ENCODE results near the gene RAB4A. TPM values are rescaled to one million over a fixed set of nuclear protein-coding genes. Genes with fewer than 3 reads are reported as not detected.

Gene RAB4A
- total and polyA plus RNA-seq, 10 of the 15 experiments (the other 5 are each of a cell fraction or from before 2014, with no cell fraction given), result 4.0 to 35.8 (median 17.7) TPM

- ChIA-PET SMC1A (ENCODE audit: uncharacterized antibody, unreplicated experiment) (interaction anchor here (1.8 kb wide), 1 partner anchor 98 kb away, joined by 4 read pairs; no protein-coding TSS in a partner anchor), POLR2A (interaction anchor here (1.8 kb wide), 1 partner anchor 137 kb away, joined by 4 read pairs; no protein-coding TSS in a partner anchor), CTCF (no interaction called here), RAD21 (ENCODE audit: unreplicated experiment) (interaction anchor here (1.5 kb wide), 1 partner anchor 166 kb away, joined by 3 read pairs; the partner anchor contains the start of gene NUP133)
- peaks cover 6% of the 10 kb centered on the region for H3K4me1 ChIP-seq (ENCODE audit: control insufficient read depth, insufficient read depth, low read length)
- H3K4me3 ChIP-seq, result peak within 1 kb of the TSS; percentile 65
- peak within 1 kb of the TSS; percentile 70 for H3K9ac ChIP-seq (ENCODE audit: control insufficient read depth, insufficient read depth, low read length)
- H3K27ac ChIP-seq (ENCODE audit: control insufficient read depth, insufficient read depth), result no peak within 1 kb of the TSS
- H4K20me1 ChIP-seq (ENCODE audit: control insufficient read depth, insufficient read depth), result no peaks in the 10 kb centered on the region
- peak within 1 kb of the TSS; percentile 87 for H2AFZ ChIP-seq (ENCODE audit: control insufficient read depth, low read depth, low read length)
- no TSS peak for BruUV-seq (replicated peaks)
- H3K36me3 ChIP-seq (ENCODE audit: control insufficient read depth in 2 of 2, insufficient read depth in 2 of 2, low read length in 1 of 2), result no peaks in the 10 kb centered on the region
- H3K27me3 ChIP-seq (replicated peaks in 1 of 2; ENCODE audit: control insufficient read depth in 2 of 2, insufficient read depth in 2 of 2, low read length in 1 of 2), result peaks cover 0 to 2% of the 10 kb centered on the region in 2 experiments; a peak in 2 of 4 replicates
- no peak for FAIRE-seq
- peaks cover 9% of the 10 kb centered on the region for H3K79me2 ChIP-seq (ENCODE audit: control insufficient read depth, insufficient read depth, low read length)
- H3K9me3 ChIP-seq (replicated peaks; ENCODE audit: control insufficient read depth, insufficient read depth, low read length), result no peaks in the 10 kb centered on the region; the same call in 1 of the 3 replicates
- 1% methylated on average over 67 of the region's 83 CpGs for WGBS (ENCODE audit: insufficient coverage, insufficient replicate concordance, low lambda C conversion rate, missing lambda C conversion rate)
- intact Hi-C loops (cut with micrococcal nuclease; ENCODE audit: unreplicated experiment), result loop anchor here (2.0 kb wide), 1 partner anchor 138 kb away; no protein-coding TSS in a partner anchor
- H3K4me2 ChIP-seq (ENCODE audit: control insufficient read depth, insufficient read depth), result peak within 1 kb of the TSS; percentile 93
- peak; percentile 67 for ATAC-seq
- DNase-seq (ENCODE audit: low read depth, low spot score), result no peak
- in situ Hi-C loops (cut with MboI), result no loop called here
- 0 out of 2 replicates have a peak, but pooled peaks have one; percentile 8 for TF ChIP-seq MXI1 (IDR thresholded peaks at IDR 0.05; ENCODE audit: low read depth, low read length)
- TF ChIP-seq NR2C1 (IDR thresholded peaks at IDR 0.05), result no peak
- 0 out of 2 replicates have a peak, but pooled peaks have one; percentile 10 for TF ChIP-seq RUNX3 (IDR thresholded peaks at IDR 0.05; ENCODE audit: low read length)
- TF ChIP-seq GABPA (IDR thresholded peaks at IDR 0.05; ENCODE audit: low read depth), result no peak
- no peak for TF ChIP-seq SRF (IDR thresholded peaks at IDR 0.05; ENCODE audit: low read depth in 2 of 2, low read length in 2 of 2)
- peak; percentile 84; the same call in 1 of the 2 replicates for TF ChIP-seq BACH1 (IDR thresholded peaks at IDR 0.05; ENCODE audit: borderline replicate concordance)
- TF ChIP-seq ELK1 (IDR thresholded peaks at IDR 0.05; ENCODE audit: low read depth, low read length), result no peak
- peak; percentile 55; the same call in 1 of the 2 replicates for TF ChIP-seq ZNF217 (IDR thresholded peaks at IDR 0.05)
- TF ChIP-seq STAT1 (conservative IDR thresholded peaks at IDR 0.05), result no peak
- TF ChIP-seq TCF12 (IDR thresholded peaks at IDR 0.05; ENCODE audit: low read depth, low read length), result no peak
- TF ChIP-seq EED (IDR thresholded peaks at IDR 0.05; ENCODE audit: low read depth), result 0 out of 2 replicates have a peak, but pooled peaks have one; percentile 31
- peak; percentile 65; the same call in 1 of the 2 replicates for TF ChIP-seq YY1 (IDR thresholded peaks at IDR 0.05; ENCODE audit: low read depth, low read length)
- TF ChIP-seq TAF1 (IDR thresholded peaks at IDR 0.05; ENCODE audit: borderline replicate concordance, low read depth, low read length), result 0 out of 2 replicates have a peak, but pooled peaks have one; percentile 20
- TF ChIP-seq POLR2A (IDR thresholded peaks at IDR 0.05; ENCODE audit: low read depth, low read length), result peak; percentile 83
- TF ChIP-seq RB1 (IDR thresholded peaks at IDR 0.05; ENCODE audit: borderline replicate concordance), result peak; percentile 89; the same call in 1 of the 2 replicates
- TF ChIP-seq IKZF1 (conservative IDR thresholded peaks at IDR 0.05), result peak; percentile 64
- TF ChIP-seq DPF2 (IDR thresholded peaks at IDR 0.05), result peak; percentile 71
- peak; percentile 45 for TF ChIP-seq NKRF (conservative IDR thresholded peaks at IDR 0.05)
- peak in 1 of 2 experiments; percentile 53; a peak in 2 of 4 replicates for TF ChIP-seq BHLHE40 (IDR thresholded peaks at IDR 0.05; ENCODE audit: borderline replicate concordance in 1 of 2, low read depth in 2 of 2, low read length in 1 of 2)
- TF ChIP-seq TCF3 (IDR thresholded peaks at IDR 0.05; ENCODE audit: borderline replicate concordance, insufficient read depth, low read depth, low read length), result 0 out of 2 replicates have a peak, but pooled peaks have one; percentile 27
- peak; percentile 81 for TF ChIP-seq GATAD2B (conservative IDR thresholded peaks at IDR 0.05; ENCODE audit: low read depth)
- 0 out of 2 replicates have a peak, but pooled peaks have one; percentile 40 for TF ChIP-seq SMARCA5 (IDR thresholded peaks at IDR 0.05)
Measured at GRCh38 chr1:229342656-229343569, 72.0 kb downstream of the RAB4A start, which contains the start of gene CCSAP. CCSAP (minus strand) TSS chr1:229343047; CDS start chr1:229342465, 582 bp downstream.
